NCI-H748 (cell line): ENCODE measurements around the gene OR4K5.
"Not testable (repeated sequence)": the region's sequence is repeated elsewhere in the genome, so short reads cannot be mapped to it uniquely, and the experiment has no call there.

Source experiments
- DNase-seq: peaks from one replicate; lab custom pipeline; 2025; ENCODE audit not compliant: unreplicated experiment; lab: John Stamatoyannopoulos, UW

Gene OR4K5

GRCh38 chr14:19920021-19920657 is at the start of gene OR4K5:
Gene OR4K5 (plus strand): TSS chr14:19920607. CDS start chr14:19920607, 0 bp downstream.
- no peak for DNase-seq

- DNase-seq: no peak
Observed at GRCh38 chr14:19873178-19873577, 47.2 kb upstream of the OR4K5 start.

GRCh38 chr14:19874842-19875241 is 45.6 kb upstream of the OR4K5 start, which contains the start of gene OR4K2:
Gene OR4K2 (plus strand): TSS chr14:19875142. CDS start chr14:19876268, 1,126 bp downstream.
- DNase-seq: no peak

- peak; percentile 4 for DNase-seq
Observed at GRCh38 chr14:19878029-19878642, 42.3 kb upstream of the OR4K5 start.

GRCh38 chr14:19895282-19895681 is 25.1 kb upstream of the OR4K5 start:
- no peak for DNase-seq

GRCh38 chr14:19900999-19901398 is 19.4 kb upstream of the OR4K5 start:
- no peak for DNase-seq

- no peak for DNase-seq
Observed at GRCh38 chr14:19902409-19902808, 18.0 kb upstream of the OR4K5 start.

GRCh38 chr14:19906665-19907064 is 13.7 kb upstream of the OR4K5 start:
- DNase-seq: no peak

GRCh38 chr14:19911114-19911513 is 9.3 kb upstream of the OR4K5 start:
- DNase-seq: no peak

- DNase-seq: no peak
Observed at GRCh38 chr14:19917243-19917642, 3.2 kb upstream of the OR4K5 start.

- DNase-seq: no peak
Observed at GRCh38 chr14:19917955-19918518, 2.4 kb upstream of the OR4K5 start.

GRCh38 chr14:19918553-19919264 is 1.7 kb upstream of the OR4K5 start:
- DNase-seq: no peak

- DNase-seq: no peak
Observed at GRCh38 chr14:19930617-19931016, 10.2 kb downstream of the OR4K5 start, which contains the start of gene OR4K1. Gene OR4K1 (plus strand): TSS chr14:19930917. CDS start chr14:19935667, 4,750 bp downstream.

- no peak for DNase-seq
Observed at GRCh38 chr14:19941668-19942067, 21.3 kb downstream of the OR4K5 start.

- no peak for DNase-seq
Observed at GRCh38 chr14:19947413-19948090, 27.1 kb downstream of the OR4K5 start.

GRCh38 chr14:19949218-19949617 is 28.8 kb downstream of the OR4K5 start:
- DNase-seq: no peak

GRCh38 chr14:19969735-19970134 is 49.3 kb downstream of the OR4K5 start:
- not testable (repeated sequence) for DNase-seq
